Astrocyte of the cerebellum (primary cell): ENCODE measurements around the gene RMI2.

Experiments used
- DNase-seq: peaks from one replicate; pipeline ENCODE4 v3.0.0-alpha.2; 2011; ENCODE audit warnings: low read depth
- H3K4me3 ChIP-seq: 2 replicates; pipeline ENCODE4 v1.5.1; 2011; ENCODE audit warnings: mild to moderate bottlenecking, low read depth, low read length, moderate library complexity
- CTCF ChIP-seq: IDR thresholded peaks from 2 replicates; pipeline ENCODE4 v1.5.1; 2012; ENCODE audit warnings: low read length, low read depth, moderate library complexity, mild to moderate bottlenecking; ENCODE audit errors: missing control alignments
- in situ Hi-C: cut with HindIII; loops from 2 replicates; pipeline ENCODE4 v1.10.0; 2017; ENCODE audit warnings: low sequenced_read_pairs

The RMI2 gene

DNA sequence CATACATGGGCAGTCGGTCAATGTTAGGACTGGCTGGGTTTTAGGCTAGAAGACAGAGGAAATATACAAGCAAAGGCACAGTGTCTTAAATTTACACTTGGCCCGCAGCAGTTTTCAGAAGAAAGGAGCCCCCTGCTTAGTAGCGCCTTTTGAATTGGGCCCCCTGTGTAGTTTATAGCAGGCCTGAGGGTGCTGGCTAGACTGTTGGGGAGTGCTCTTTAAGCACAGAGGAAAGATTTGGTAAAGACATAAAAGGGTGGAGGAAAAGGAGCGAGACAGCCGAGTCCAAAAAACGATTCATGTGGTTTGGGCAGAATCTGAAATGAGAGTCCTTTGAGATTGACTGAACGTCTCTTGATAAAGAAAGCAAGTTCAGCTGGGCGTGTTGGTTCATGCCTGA lies 10.6 kb downstream of the RMI2 start:
- in situ Hi-C loops, result loop anchor here (25.0 kb wide), 1 partner anchor 294 kb away; no protein-coding TSS in a partner anchor
- no peak overlapping the region for H3K4me3 ChIP-seq
- DNase-seq, result no peak
- TF ChIP-seq CTCF, result no peak

GRCh38 chr16:11356573-11357331 lies 11.5 kb downstream of the RMI2 start:
- peak; percentile 81 for TF ChIP-seq CTCF
- DNase-seq, result no peak
- in situ Hi-C loops, result loop anchor here (25.0 kb wide), 1 partner anchor 294 kb away; no protein-coding TSS in a partner anchor
- H3K4me3 ChIP-seq, result no peak overlapping the region

GRCh38 chr16:11358531-11358930 lies 13.3 kb downstream of the RMI2 start:
- DNase-seq, result no peak
- in situ Hi-C loops, result loop anchor here (25.0 kb wide), 1 partner anchor 296 kb away; no protein-coding TSS in a partner anchor
- TF ChIP-seq CTCF, result no peak
- no peak overlapping the region for H3K4me3 ChIP-seq

GRCh38 chr16:11359370-11359769 lies 14.1 kb downstream of the RMI2 start:
- in situ Hi-C loops, result loop anchor here (25.0 kb wide), 1 partner anchor 297 kb away; no protein-coding TSS in a partner anchor
- TF ChIP-seq CTCF, result no peak
- DNase-seq, result no peak
- H3K4me3 ChIP-seq, result no peak overlapping the region

DNA sequence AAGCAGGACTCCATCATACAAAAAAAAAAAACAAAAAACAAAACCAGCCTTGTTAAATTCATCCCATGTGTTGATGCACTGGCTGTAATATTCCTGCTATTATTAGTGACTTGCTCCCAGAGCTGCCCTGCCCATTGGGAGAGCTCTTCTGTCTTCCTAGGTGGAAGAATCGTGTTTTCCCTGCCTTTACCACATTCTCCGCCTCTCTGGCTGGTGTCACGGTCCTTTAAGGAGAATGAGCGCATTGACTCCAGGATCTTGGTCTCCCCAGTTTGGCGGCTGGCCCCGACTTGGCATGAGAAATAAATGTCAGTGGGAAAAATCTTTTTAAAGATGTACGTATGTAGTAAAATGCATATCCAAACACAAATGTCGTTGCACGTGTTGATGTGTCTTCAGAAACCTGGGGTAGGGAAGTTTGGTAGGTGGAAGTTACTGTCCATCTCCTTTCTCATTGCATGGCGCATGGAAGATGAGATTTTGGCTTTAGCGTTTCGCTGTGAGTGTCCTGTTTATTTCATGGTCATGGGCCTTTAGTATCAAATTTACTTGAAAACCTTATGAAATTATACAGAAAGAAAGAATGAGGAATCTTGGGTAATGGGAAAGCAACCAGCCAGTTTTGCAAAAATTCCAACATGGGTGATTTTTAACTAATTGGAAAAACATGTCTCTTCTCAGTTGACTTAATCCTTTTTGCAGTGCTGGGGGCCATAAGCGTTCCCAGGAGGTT lies 15.5 kb downstream of the RMI2 start:
- no peak overlapping the region for H3K4me3 ChIP-seq
- in situ Hi-C loops, result loop anchor here (25.0 kb wide), 1 partner anchor 299 kb away; no protein-coding TSS in a partner anchor
- DNase-seq, result no peak
- TF ChIP-seq CTCF, result no peak

DNA sequence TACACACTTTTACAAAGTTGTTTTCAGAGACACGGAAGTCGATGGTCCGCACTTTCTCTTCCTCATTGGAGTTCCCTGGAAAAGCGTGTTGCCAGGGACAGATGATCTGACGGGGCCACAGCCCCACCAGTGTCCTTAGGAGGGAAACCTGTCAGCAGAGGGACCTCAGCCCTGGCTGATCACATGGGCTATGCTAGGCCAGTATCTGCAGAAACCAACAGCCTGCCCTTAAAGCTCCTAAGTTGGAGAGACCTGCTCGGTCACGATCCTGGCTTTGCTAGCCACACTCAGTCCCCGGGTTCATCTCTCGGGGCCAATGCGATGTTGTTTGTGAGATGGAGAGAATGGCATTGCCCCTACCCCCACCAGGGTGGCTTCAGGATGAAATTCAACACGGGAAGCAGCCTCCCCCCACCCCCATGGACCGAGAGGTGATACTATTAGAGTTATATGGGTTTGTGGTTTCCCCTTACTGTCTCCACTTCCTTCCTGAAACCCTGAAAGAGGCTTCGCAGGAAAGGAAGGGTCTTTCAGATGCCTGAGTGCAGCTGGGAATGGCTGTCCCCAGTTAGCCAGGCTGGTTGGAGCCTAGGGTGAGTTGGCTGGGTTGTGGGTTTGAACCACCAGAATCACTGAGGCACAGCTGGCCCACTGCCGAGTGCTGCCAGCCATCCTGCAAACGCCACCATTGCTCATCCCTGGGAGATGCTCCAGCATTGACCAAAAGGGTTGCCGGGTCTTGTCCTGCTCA lies 16.6 kb downstream of the RMI2 start:
- TF ChIP-seq CTCF, result no peak
- no peak for DNase-seq
- H3K4me3 ChIP-seq, result no peak overlapping the region
- in situ Hi-C loops, result loop anchor here (25.0 kb wide), 1 partner anchor 300 kb away; no protein-coding TSS in a partner anchor
